Neuron (in vitro differentiated cells): Measurements from ENCODE around the gene SIM1.

Source experiments
- H2AFZ ChIP-seq: one replicate; pipeline ENCODE4 v1.6.1; 2013; ENCODE audit warnings: low read depth, mild to moderate bottlenecking, inconsistent platforms, low read length, moderate library complexity
- H3K27me3 ChIP-seq: one replicate; pipeline ENCODE4 v1.6.1; 2013; ENCODE audit warnings: low read length; ENCODE audit not compliant: insufficient read depth
- H3K36me3 ChIP-seq: one replicate; pipeline ENCODE4 v1.6.1; 2013; ENCODE audit warnings: low read length; ENCODE audit not compliant: insufficient read depth
- H3K4me1 ChIP-seq: one replicate; pipeline ENCODE4 v1.6.1; 2013; ENCODE audit warnings: low read length; ENCODE audit not compliant: insufficient read depth
- H3K4me3 ChIP-seq: 2 replicates; pipeline ENCODE4 v1.5.1; 2013; ENCODE audit warnings: mild to moderate bottlenecking, low read length, moderate library complexity
- H3K9me3 ChIP-seq: one replicate; pipeline ENCODE4 v1.6.1; 2013; ENCODE audit warnings: low read length

Gene SIM1

DNA sequence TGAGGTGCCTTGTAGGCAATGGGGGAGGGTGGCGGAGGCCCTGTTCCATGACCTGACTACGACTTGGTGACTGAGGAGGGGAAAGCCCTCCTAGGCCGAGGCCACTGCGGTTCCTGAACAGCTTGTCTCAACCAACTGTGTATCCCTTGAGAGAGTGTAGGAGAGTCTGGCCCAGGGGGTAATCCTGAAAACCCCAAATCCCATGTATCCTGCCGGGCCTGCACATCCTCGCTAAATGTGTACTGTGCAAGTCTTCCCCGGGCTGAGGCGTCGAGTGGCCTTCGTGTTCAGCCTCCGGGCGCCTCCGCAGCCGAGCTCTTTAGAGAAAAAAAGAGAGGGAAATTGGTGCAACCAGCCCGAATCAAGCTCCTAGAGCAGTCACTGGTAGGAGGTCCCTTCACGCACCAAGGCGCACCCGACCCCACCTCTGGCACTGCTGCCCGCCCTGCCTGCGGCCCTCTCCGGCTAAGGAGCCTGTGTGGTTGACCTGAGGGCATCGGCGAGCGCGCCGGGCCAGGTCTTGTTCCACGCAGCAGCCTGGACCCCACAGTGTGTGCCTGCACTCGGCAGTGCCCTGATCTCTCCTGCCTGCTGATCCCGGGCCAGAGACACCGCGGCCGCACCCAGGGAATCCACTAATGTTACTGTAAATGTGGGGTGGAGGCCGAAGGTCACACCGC, 7.3 kb downstream of the SIM1 start:
- H3K4me1 ChIP-seq, result no peaks in the 10 kb centered on the region
- no peak overlapping the region for H2AFZ ChIP-seq
- no peaks in the 10 kb centered on the region for H3K9me3 ChIP-seq
- H3K36me3 ChIP-seq, result no peaks in the 10 kb centered on the region
- H3K4me3 ChIP-seq, result no peak overlapping the region
- peaks cover 99% of the 10 kb centered on the region for H3K27me3 ChIP-seq

DNA sequence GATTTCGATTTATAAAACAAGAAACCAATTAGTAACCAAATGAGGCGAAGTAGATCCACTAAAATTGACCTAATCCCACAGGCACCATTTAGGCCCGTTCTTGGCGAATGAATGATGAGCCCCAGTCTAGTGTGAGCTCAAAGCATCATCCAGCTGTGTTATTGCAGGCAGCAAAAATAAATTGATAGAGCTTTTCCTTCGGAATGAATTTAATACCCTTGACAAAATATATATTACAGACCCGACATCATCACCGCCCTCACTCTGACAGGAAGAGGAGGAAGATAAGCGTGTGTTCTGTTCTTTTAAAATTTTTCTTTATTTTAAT, 7.8 kb downstream of the SIM1 start:
- Histone ChIP-seq H3K4me3 (no peak overlapping the region), H3K27me3 (peaks cover 99% of the 10 kb centered on the region), H3K9me3 (no peaks in the 10 kb centered on the region), H3K4me1 (no peaks in the 10 kb centered on the region), H3K36me3 (no peaks in the 10 kb centered on the region), H2AFZ (no peak overlapping the region)

DNA sequence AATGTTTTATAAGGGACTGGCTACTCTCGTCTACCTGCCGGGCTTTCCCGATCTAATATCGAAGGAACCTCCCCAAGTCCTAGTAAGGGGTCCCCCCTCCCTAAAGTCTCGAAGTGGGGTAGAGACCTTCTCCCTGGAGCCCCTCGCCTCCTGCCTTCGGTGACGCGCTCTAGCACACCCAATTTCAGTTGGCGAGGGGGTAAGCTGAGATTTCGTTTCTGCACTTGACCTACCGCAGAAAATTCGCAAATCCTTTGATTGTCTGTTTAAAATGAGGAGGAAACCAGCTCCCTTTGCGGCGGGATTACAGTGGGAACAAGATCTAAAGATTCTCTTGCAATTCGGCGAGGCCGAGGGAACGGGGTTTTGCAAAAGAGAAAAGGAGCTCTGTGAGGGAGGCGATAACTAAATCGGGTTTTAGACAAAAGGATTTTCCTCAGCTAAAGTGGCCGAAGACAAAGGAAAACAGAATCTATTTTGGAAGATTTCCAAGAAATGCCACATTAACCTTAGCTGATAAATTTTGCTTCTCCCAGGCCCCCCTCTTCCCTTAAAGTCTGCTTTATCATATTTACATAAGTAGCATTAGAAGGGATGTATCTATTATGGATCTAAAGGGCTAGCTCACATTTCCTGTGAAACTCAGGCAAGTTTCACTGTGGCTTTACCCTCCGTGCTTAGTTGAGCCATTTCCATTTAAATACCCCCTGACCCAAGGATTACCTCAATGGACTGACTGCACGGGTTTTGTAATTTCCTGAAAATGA, 8.4 kb downstream of the SIM1 start:
- no peak overlapping the region for H3K4me3 ChIP-seq
- H2AFZ ChIP-seq, result no peak overlapping the region
- H3K36me3 ChIP-seq, result no peaks in the 10 kb centered on the region
- no peaks in the 10 kb centered on the region for H3K9me3 ChIP-seq
- H3K4me1 ChIP-seq, result no peaks in the 10 kb centered on the region
- H3K27me3 ChIP-seq, result peaks cover 100% of the 10 kb centered on the region

DNA sequence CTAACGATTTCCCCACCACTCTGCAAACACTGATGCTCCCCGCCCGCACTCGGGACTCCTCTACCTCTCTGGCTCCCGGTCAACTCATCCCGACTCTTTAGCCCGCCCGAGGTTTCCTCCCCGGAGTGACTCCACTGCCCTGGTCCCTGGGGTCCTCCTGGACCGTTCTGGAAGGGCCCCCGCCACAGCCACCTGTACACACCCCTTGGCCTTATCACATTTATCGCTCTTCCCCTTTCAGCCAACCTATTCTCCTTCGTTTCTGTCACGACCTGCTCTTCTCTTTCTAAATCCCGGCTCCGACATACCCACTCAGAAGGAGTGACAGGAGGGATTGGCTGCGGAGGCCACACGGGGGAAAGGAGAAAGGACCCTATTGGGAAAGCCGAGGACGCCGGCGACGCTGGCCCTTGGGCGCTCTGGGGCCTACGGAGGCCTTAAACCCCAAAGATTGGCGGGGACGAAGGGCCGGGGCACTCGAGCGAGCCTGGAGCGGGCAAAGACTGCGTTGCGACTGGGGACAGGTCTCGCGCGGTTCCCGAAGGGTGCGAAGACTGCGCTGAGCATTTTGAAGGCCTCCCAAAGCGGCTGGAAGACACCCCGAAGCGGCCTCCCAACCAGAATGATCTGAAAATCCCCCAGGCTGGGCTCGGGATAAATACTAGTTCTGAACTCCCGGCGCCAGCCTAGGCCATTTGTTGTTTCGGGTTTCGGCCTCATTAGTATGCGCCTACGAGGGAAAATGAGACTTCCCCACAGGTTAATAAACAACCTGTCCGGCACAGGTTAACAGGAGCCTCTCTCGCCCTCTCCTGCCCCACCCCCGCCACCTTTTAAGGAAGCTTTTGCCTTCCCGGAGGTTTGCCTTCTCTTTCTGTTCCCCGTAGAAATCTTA, 9.2 kb downstream of the SIM1 start:
- Histone ChIP-seq H3K27me3 (peaks cover 100% of the 10 kb centered on the region), H3K36me3 (no peaks in the 10 kb centered on the region), H2AFZ (no peak overlapping the region), H3K4me1 (no peaks in the 10 kb centered on the region), H3K4me3 (no peak overlapping the region), H3K9me3 (no peaks in the 10 kb centered on the region)

DNA sequence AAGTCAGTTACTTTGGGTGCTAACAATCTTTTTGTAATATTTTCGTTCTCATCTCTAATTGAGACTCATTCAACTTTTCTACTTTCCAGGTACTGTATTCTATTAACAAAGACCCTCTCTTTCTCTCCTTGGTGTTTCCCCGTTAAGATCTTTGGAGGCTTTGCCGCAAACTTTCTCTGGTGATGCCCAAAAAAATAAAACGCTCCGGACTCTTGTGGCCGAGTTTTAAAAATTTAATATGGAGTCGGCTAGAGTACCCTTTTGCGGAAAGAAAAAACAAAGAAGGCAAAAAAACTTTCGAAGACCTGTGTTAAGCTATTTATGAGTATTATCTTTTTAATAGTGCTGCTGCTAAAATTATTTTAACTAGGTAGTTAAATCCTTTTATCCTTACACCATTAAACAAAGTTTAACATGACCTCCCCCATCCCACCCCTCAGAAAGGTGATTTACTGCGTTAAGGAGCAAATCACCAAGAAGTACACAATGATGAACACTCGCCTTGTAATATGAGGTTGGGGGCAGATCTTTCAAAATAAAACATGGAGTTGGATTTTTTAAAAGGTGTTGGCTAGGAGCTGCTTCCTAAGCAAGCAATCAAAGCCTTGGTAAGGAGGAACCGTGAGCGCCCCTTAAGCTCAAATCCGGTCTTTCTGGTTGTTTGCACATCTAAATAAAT, 10.0 kb downstream of the SIM1 start:
- no peaks in the 10 kb centered on the region for H3K36me3 ChIP-seq
- no peak overlapping the region for H2AFZ ChIP-seq
- H3K27me3 ChIP-seq, result peaks cover 96% of the 10 kb centered on the region
- H3K4me1 ChIP-seq, result no peaks in the 10 kb centered on the region
- H3K9me3 ChIP-seq, result no peaks in the 10 kb centered on the region
- H3K4me3 ChIP-seq, result no peak overlapping the region

DNA sequence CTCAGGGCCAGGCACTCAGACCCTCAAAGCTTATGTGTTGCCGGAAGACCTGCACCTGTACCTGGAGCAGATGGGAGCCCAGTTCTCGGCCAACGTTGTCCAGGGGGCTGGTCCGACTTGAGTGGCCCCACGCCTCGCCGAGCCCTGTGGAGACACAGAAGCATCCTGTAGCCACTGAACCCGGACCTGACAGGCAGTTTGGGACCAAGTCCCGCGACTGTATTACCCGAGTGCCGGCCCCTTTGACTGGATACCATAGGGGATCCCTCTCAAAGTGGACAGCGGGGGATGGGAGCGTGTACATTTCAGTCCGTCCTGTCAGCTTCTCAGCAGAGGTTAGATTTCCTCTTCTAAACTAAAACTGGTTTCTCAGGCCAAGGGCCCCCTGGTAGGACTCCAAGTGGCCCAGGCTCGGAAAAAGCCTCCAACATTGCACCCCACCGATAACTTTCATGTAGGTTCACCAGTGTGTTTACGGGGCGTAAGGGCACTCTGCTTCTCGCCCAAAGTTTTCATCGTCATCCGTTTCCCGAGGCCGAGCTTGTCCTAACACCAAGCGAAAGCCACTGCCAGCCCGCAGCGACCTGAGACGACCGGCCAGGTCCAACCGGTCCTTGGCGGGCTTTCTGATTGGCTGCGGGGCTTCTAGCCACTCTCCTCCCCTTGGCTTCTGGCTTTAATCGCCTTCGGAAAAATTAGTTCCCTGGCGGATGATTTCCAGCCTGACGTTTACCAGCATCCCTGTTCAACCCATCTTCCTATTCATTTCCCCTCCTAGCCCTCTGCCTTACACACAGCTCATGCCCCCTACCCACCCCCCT, 10.8 kb downstream of the SIM1 start:
- no peaks in the 10 kb centered on the region for H3K4me1 ChIP-seq
- H3K36me3 ChIP-seq, result no peaks in the 10 kb centered on the region
- no peak overlapping the region for H2AFZ ChIP-seq
- H3K4me3 ChIP-seq, result no peak overlapping the region
- no peaks in the 10 kb centered on the region for H3K9me3 ChIP-seq
- H3K27me3 ChIP-seq, result peaks cover 96% of the 10 kb centered on the region

DNA sequence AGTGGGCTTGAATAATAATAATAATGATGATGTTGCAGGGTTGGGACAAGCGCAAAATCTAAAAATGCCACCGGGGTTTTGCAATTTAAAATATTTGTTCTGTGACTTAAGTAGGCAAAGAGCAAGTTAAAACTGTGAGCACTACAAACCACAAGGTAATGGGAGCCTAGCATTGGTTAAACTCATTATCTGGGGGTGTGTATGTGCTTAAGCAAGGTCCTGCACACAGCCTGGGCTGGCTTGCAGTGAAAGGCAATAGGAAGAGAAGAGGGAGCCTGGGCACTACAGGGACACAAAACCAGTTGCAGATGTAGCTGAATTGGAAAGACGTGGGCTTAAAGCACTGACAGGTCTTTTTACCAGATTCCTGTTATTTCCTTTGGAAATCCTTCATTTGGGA, 11.7 kb downstream of the SIM1 start:
- no peaks in the 10 kb centered on the region for H3K36me3 ChIP-seq
- peaks cover 96% of the 10 kb centered on the region for H3K27me3 ChIP-seq
- no peak overlapping the region for H3K4me3 ChIP-seq
- no peaks in the 10 kb centered on the region for H3K4me1 ChIP-seq
- no peak overlapping the region for H2AFZ ChIP-seq
- no peaks in the 10 kb centered on the region for H3K9me3 ChIP-seq

DNA sequence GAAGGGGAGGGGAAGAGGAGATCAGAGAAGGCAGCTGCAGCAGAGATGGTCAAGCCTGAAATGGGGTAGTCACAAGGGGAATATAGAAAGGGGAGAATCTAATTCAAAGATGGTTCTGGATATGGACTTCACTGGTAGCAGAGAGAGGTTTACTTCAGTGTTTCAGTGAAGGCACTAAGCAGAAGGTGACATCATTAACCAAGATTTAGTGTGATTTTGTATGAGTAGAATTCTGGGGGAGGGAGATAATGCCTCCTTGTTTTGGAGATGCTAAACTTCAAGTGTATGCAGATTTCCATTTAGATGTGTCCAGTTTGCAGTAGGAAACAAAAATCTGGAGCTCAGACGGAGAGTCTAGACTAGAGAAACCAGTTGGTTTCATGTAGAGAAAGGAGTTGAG, 13.1 kb downstream of the SIM1 start:
- no peaks in the 10 kb centered on the region for H3K36me3 ChIP-seq
- peaks cover 3% of the 10 kb centered on the region for H3K9me3 ChIP-seq
- no peak overlapping the region for H3K4me3 ChIP-seq
- no peak overlapping the region for H2AFZ ChIP-seq
- H3K27me3 ChIP-seq, result peaks cover 95% of the 10 kb centered on the region
- H3K4me1 ChIP-seq, result no peaks in the 10 kb centered on the region

DNA sequence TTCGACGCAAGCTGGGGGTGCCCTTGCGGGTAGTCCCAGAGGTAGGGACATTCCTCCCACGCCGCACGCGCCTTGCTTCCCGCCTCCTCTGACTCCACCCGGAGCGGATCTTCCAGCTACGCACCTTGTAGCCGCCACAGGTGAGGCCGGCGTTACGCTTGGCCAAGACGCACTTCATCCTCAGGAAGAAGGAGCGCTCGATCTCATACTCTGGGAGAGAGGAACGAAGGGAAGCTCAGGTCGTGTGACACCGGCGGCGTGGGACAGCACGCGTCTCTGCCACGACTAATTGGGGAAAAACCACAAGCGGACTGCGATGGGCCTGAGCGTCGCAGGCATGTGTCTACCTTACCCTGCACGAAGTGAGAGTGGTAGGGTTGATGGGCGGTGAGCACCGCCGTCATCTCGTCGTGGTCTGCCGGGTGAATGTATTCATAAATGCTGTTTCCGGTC, 15.5 kb downstream of the SIM1 start:
- peaks cover 3% of the 10 kb centered on the region for H3K9me3 ChIP-seq
- H3K27me3 ChIP-seq, result peaks cover 92% of the 10 kb centered on the region
- no peaks in the 10 kb centered on the region for H3K36me3 ChIP-seq
- no peak overlapping the region for H3K4me3 ChIP-seq
- no peaks in the 10 kb centered on the region for H3K4me1 ChIP-seq
- H2AFZ ChIP-seq, result no peak overlapping the region

DNA sequence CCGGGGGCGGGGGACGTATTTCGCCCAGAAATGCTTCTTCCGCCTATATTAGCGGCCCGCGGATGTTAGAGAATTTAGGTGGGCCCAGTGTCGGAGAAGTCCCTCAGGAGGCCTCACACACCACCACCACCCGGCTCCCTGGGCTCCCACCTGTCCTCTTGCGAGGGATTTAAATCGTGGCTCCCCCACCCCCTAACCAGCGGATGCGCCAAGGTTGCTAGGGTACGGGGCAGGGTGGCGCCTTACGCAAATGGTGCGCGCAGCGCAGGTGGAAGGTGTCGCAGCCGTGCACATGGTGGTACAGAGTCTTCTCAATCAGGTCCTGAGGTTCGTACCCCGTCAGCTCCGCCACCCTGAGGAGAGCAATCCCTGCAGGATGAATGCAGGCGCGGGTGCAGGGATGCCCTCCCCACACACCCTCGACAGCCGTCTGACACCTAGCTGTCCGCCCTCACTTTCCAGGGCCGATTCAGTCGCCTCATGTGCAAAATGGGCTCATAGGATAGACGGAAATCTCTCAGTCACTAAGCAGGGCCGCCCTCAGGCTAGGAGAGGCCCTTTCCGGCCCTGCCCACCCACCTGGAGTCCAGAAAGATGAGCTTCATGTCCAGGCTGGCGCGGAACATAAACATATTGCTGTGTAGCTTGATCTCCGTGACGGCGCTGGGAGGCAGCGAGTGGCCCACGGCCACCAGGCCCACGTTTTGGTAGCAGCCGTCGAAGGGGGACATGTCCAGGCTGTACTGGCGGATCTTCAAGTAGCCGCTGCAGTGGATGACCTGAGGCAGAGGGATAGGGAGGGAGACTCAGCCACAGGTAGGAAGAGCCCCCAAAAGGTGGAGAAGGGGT, 16.6 kb downstream of the SIM1 start:
- Histone ChIP-seq H3K36me3 (no peaks in the 10 kb centered on the region), H3K27me3 (peaks cover 83% of the 10 kb centered on the region), H3K4me1 (no peaks in the 10 kb centered on the region), H3K9me3 (peaks cover 3% of the 10 kb centered on the region), H3K4me3 (no peak overlapping the region), H2AFZ (no peak overlapping the region)

DNA sequence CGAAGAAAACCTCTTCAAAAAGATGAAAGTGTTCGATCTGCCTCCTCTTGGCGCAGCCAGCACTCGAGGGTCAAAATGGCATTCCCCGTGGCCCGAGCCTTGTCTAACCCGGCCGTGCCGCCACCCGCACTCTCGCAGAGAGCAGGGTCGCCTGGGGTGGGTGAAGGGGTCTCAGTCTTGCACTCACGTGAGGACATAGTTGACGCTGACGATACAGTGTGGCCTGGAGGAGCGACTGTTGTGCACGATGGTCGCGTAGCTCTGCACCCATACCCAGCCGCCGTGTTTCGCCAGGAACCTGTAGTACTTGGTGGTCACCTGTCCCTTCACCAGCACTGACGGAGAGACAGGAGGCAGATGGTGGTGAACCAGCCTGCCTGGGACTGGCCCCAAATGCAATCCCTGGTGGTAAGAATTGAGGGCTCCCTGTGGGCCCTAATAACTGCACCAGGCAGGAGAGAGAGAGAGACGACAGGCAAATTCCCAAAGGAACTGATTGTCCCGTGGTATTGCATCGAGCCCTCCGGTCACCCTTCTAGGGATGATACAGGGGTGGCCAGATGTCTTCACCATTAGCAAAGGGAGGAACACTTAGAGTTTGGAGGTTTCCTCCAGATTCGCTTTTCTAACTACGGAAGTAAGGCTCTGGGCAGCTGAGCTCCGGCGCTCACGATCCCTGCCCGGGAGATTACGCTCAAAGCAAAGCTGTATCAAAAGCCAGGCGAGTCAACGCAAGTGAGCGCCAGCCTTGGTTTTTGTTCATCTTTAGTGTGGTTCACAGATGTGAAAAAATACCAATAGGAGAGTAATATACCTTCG, 17.4 kb downstream of the SIM1 start:
- H3K36me3 ChIP-seq, result no peaks in the 10 kb centered on the region
- no peak overlapping the region for H3K4me3 ChIP-seq
- H3K27me3 ChIP-seq, result peaks cover 78% of the 10 kb centered on the region
- H2AFZ ChIP-seq, result no peak overlapping the region
- no peaks in the 10 kb centered on the region for H3K4me1 ChIP-seq
- H3K9me3 ChIP-seq, result peaks cover 3% of the 10 kb centered on the region
